ENCODE results near the gene CUL7.
"Not testable (repeated sequence)": the region's sequence is repeated elsewhere in the genome, so short reads cannot be mapped to it uniquely, and the experiment has no call there.

The CUL7 gene

GRCh38 chr6:43088654-43089056, 35.0 kb upstream of the CUL7 start:
- peaks cover 10% of the 10 kb centered on the region for H3K4me1 ChIP-seq
- no peaks in the 10 kb centered on the region for H3K27me3 ChIP-seq (ENCODE audit: low read depth)
- H3K36me3 ChIP-seq (replicated peaks), result no peaks in the 10 kb centered on the region
- DNase-seq (ENCODE audit: low spot score in 2 of 2), result no peak
- H3K9me3 ChIP-seq, result no peaks in the 10 kb centered on the region
- in situ Hi-C loops (cut with MboI; ENCODE audit: low sequenced_read_pairs), result no loop called here
- no peak overlapping the region for H3K4me3 ChIP-seq

- no peak overlapping the region for H3K4me3 ChIP-seq
- no peaks in the 10 kb centered on the region; the same call in 1 of the 2 replicates for H3K4me1 ChIP-seq
Measured at GRCh38 chr6:43086022-43086658, 32.5 kb upstream of the CUL7 start.

GRCh38 chr6:43082806-43083655, 29.4 kb upstream of the CUL7 start:
- DNase-seq (ENCODE audit: low spot score in 2 of 2), result no peak
- no peak overlapping the region for H3K4me3 ChIP-seq
- H3K36me3 ChIP-seq (replicated peaks), result no peaks in the 10 kb centered on the region
- H3K4me1 ChIP-seq, result no peaks in the 10 kb centered on the region; the same call in 1 of the 2 replicates
- in situ Hi-C loops (cut with MboI; ENCODE audit: low sequenced_read_pairs), result no loop called here
- H3K27me3 ChIP-seq (ENCODE audit: low read depth), result no peaks in the 10 kb centered on the region
- no peaks in the 10 kb centered on the region for H3K9me3 ChIP-seq

More at GRCh38 chr6:43086022-43086658, 32.5 kb upstream of the CUL7 start:
- in situ Hi-C loops (cut with MboI; ENCODE audit: low sequenced_read_pairs), result no loop called here
- Histone ChIP-seq H3K9me3 (no peaks in the 10 kb centered on the region), H3K27me3 (ENCODE audit: low read depth) (no peaks in the 10 kb centered on the region), H3K36me3 (replicated peaks) (no peaks in the 10 kb centered on the region)
- no peak for DNase-seq (ENCODE audit: low spot score in 2 of 2)

GRCh38 chr6:43081922-43082321, 28.3 kb upstream of the CUL7 start:
- H3K27me3 ChIP-seq (ENCODE audit: low read depth); H3K9me3 ChIP-seq; DNase-seq (ENCODE audit: low spot score in 2 of 2); in situ Hi-C loops (cut with MboI; ENCODE audit: low sequenced_read_pairs); H3K36me3 ChIP-seq (replicated peaks); H3K4me3 ChIP-seq; H3K4me1 ChIP-seq: not testable (repeated sequence)

GRCh38 chr6:43081043-43081442, 27.4 kb upstream of the CUL7 start:
- Histone ChIP-seq H3K4me3 (no peak overlapping the region), H3K9me3 (no peaks in the 10 kb centered on the region), H3K4me1 (peaks cover 9% of the 10 kb centered on the region), H3K27me3 (ENCODE audit: low read depth) (no peaks in the 10 kb centered on the region), H3K36me3 (replicated peaks) (no peaks in the 10 kb centered on the region; the same call in 1 of the 2 replicates)
- no peak for DNase-seq (ENCODE audit: low spot score in 2 of 2)
- in situ Hi-C loops (cut with MboI; ENCODE audit: low sequenced_read_pairs), result no loop called here

- in situ Hi-C loops (cut with MboI; ENCODE audit: low sequenced_read_pairs), result no loop called here
- no peak overlapping the region for H3K4me3 ChIP-seq
- DNase-seq (ENCODE audit: low spot score in 2 of 2), result no peak
Measured at GRCh38 chr6:43078691-43079090, 25.0 kb upstream of the CUL7 start.

GRCh38 chr6:43077981-43078511, 24.4 kb upstream of the CUL7 start:
- Histone ChIP-seq H3K27me3 (ENCODE audit: low read depth) (no peaks in the 10 kb centered on the region), H3K9me3 (no peaks in the 10 kb centered on the region), H3K4me3 (peak overlapping the region; percentile 95), H3K36me3 (replicated peaks) (no peaks in the 10 kb centered on the region; the same call in 1 of the 2 replicates), H3K4me1 (peaks cover 9% of the 10 kb centered on the region)
- peak in 1 of 2 experiments; percentile 27 for DNase-seq (ENCODE audit: low spot score in 2 of 2)
- in situ Hi-C loops (cut with MboI; ENCODE audit: low sequenced_read_pairs), result no loop called here

More at GRCh38 chr6:43078691-43079090, 25.0 kb upstream of the CUL7 start:
- Histone ChIP-seq H3K27me3 (ENCODE audit: low read depth) (no peaks in the 10 kb centered on the region), H3K4me1 (peaks cover 9% of the 10 kb centered on the region), H3K36me3 (replicated peaks) (no peaks in the 10 kb centered on the region; the same call in 1 of the 2 replicates), H3K9me3 (no peaks in the 10 kb centered on the region)

GRCh38 chr6:43077333-43077809, 23.7 kb upstream of the CUL7 start:
- in situ Hi-C loops (cut with MboI; ENCODE audit: low sequenced_read_pairs), result no loop called here
- DNase-seq (ENCODE audit: low spot score in 2 of 2), result no peak
- Histone ChIP-seq H3K36me3 (replicated peaks) (no peaks in the 10 kb centered on the region; the same call in 1 of the 2 replicates), H3K4me1 (peaks cover 9% of the 10 kb centered on the region), H3K9me3 (no peaks in the 10 kb centered on the region), H3K4me3 (peak overlapping the region; percentile 95), H3K27me3 (ENCODE audit: low read depth) (no peaks in the 10 kb centered on the region)

GRCh38 chr6:43076464-43077332, 23.0 kb upstream of the CUL7 start:
- H3K4me1 ChIP-seq, result peaks cover 9% of the 10 kb centered on the region
- no peaks in the 10 kb centered on the region for H3K9me3 ChIP-seq
- peak; percentile 45 to 69 for DNase-seq (ENCODE audit: low spot score in 2 of 2)
- in situ Hi-C loops (cut with MboI; ENCODE audit: low sequenced_read_pairs), result no loop called here
- no peaks in the 10 kb centered on the region; the same call in 1 of the 2 replicates for H3K36me3 ChIP-seq (replicated peaks)
- H3K4me3 ChIP-seq, result peak overlapping the region; percentile 95
- H3K27me3 ChIP-seq (ENCODE audit: low read depth), result no peaks in the 10 kb centered on the region

GRCh38 chr6:43075670-43076463, 22.2 kb upstream of the CUL7 start, which contains the start of gene PTK7:
Gene PTK7 (plus strand): TSS chr6:43076314. CDS start chr6:43076489, 175 bp downstream.
- DNase-seq (ENCODE audit: low spot score in 2 of 2), result peak; percentile 83 to 92
- Histone ChIP-seq H3K9me3 (no peaks in the 10 kb centered on the region), H3K36me3 (replicated peaks) (no peaks in the 10 kb centered on the region; the same call in 1 of the 2 replicates), H3K4me1 (peaks cover 9% of the 10 kb centered on the region), H3K27me3 (ENCODE audit: low read depth) (no peaks in the 10 kb centered on the region), H3K4me3 (peak within 1 kb of the TSS; percentile 95)
- in situ Hi-C loops (cut with MboI; ENCODE audit: low sequenced_read_pairs), result no loop called here

- Histone ChIP-seq H3K4me1 (peaks cover 9% of the 10 kb centered on the region), H3K36me3 (replicated peaks) (no peaks in the 10 kb centered on the region; the same call in 1 of the 2 replicates), H3K9me3 (no peaks in the 10 kb centered on the region), H3K27me3 (ENCODE audit: low read depth) (no peaks in the 10 kb centered on the region), H3K4me3 (no peak overlapping the region)
- in situ Hi-C loops (cut with MboI; ENCODE audit: low sequenced_read_pairs), result no loop called here
- no peak for DNase-seq (ENCODE audit: low spot score in 2 of 2)
Measured at GRCh38 chr6:43074847-43075669, 21.4 kb upstream of the CUL7 start.
